Erythroblast (primary cell): ENCODE data around the gene TUBA8.

ENCODE experiments used
- GATA1 ChIP-seq: IDR thresholded peaks from 2 replicates; pipeline ENCODE4 v1.6.1; 2011; ENCODE audit warnings: low read depth, mild to moderate bottlenecking, control low read depth, low read length, moderate library complexity
- POLR2A ChIP-seq: IDR thresholded peaks from 2 replicates; pipeline ENCODE4 v1.6.1; 2011; ENCODE audit warnings: mild to moderate bottlenecking, low read length

DNA sequence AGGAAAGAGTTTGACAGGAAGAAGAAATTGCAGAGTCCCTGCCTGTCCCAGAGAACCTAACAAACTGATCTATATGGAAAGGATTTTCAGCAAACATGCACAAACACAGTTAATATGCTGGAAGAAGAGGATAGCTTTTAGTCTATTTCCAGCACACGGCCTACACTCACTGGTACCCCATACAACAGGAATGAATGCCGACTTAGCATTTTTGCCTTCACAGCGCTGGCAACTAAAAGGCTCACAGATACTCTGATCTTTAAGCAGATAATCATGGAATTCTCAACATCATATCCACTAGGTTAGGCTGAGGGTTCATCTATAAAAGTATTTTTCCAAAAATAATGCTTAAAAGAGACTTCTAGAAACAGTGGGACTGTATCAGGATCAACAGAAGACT is 9.8 kb upstream of the TUBA8 start:
- no peak for TF ChIP-seq POLR2A
- no peak for TF ChIP-seq GATA1
